ENCODE measurements around the gene AFF1.
"Not testable (repeated sequence)": the region's sequence is repeated elsewhere in the genome, so short reads cannot be mapped to it uniquely, and the experiment has no call there.

Gene AFF1

DNA sequence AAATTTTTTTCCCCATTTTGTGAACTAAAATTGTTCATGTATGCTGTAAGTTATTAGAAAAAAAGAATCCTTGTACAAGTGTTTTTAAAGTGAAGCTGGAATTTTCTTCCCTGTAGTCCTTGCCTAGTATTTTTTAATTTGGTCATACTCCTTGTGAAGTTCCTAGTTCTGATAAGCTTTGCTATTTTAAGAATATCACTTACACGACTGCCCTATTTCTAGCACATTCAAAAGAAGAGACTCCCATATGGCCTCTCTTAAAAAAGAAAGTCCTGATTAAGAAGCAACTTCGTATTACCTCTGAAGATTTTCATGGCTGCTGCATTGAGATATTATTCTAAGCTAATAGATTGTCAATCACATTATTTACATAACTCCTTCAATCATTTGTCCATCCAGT is 198.4 kb downstream of the AFF1 start:
- no peak for DNase-seq (ENCODE audit: low spot score)
- FAIRE-seq = no peak

DNA sequence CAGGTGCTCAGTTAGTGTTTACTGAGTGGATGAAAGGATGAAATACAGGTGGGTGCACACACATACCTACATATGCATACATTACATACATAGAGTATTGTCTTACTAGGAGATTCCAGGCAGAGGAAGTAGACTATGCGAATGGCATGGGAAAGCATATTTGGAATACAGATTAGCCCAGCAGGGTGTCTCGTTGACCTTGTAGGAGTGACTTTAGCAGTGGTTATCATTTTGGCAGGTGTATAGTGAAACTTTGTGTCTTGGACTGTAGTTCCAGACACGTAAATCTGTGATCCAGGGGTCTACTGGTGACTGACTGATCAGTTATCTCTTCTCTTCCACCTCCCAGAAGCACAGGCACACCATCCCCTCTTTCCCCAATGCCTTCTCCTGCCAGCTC is 199.3 kb downstream of the AFF1 start:
- FAIRE-seq (no peak), DNase-seq (ENCODE audit: low spot score) (no peak)

DNA sequence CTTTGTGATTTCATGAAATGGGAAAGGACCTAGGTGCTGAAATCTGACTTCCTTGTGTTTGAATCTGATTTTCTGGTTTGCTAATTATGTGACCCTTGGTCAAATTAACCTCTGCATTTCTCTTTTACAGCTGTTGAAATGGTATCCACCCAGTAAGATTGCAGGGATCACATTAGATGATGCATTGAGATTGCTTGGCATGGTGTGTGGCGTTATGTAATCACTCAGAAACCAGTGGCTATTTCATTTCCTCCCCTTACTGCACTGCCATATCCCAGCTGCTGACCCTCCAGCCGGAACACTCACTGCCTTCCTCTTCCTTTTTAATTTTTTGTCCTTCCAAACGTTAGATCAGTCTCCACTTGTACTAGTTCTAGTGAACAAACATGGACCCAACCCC is 206.6 kb downstream of the AFF1 start:
- FAIRE-seq = no peak

GRCh38 chr4:87144356-87144755 is 209.5 kb downstream of the AFF1 start:
- DNase-seq (ENCODE audit: low spot score) (no peak), FAIRE-seq (no peak)

More for the DNA sequence above, 206.6 kb downstream of the AFF1 start:
- no peak for DNase-seq (ENCODE audit: low spot score)

DNA sequence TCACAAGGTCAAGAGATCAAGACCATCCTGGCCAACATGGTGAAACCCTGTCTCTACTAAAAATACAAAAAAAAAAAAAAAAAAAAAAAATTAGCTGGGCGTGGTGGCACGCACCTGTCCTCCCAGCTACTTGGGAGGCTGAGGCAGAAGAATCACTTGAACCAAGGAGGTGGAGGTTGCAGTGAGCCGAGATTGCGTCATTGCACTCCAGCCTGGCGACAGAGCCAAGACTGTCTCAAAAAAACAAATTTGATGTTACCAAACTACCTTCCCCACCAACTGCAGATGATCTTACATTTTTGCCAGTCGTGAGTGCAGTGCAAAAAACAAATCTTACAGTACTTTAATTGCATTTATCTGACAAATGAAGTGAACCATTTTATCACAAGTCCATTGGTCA is 211.1 kb downstream of the AFF1 start:
- FAIRE-seq; DNase-seq (ENCODE audit: low spot score): not testable (repeated sequence)

DNA sequence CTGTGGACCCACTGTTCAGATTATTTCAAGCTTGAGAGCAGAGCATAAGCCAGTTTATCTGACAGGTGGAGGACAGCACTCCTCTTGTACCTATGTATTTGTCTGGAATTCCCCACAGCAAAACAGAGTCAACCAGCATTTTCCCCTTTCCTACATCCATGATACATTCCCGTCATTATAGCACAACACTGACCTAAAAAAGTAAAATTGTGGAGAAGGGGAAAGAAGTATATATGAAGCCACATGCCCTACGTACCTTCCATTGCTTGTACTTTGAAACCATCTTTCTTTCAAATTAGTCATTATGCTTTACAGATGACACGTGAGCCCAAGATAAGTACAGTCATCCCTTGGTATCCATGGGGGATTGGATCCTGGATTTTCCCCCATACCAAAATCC is 212.3 kb downstream of the AFF1 start:
- FAIRE-seq = no peak
- no peak for DNase-seq (ENCODE audit: low spot score)

DNA sequence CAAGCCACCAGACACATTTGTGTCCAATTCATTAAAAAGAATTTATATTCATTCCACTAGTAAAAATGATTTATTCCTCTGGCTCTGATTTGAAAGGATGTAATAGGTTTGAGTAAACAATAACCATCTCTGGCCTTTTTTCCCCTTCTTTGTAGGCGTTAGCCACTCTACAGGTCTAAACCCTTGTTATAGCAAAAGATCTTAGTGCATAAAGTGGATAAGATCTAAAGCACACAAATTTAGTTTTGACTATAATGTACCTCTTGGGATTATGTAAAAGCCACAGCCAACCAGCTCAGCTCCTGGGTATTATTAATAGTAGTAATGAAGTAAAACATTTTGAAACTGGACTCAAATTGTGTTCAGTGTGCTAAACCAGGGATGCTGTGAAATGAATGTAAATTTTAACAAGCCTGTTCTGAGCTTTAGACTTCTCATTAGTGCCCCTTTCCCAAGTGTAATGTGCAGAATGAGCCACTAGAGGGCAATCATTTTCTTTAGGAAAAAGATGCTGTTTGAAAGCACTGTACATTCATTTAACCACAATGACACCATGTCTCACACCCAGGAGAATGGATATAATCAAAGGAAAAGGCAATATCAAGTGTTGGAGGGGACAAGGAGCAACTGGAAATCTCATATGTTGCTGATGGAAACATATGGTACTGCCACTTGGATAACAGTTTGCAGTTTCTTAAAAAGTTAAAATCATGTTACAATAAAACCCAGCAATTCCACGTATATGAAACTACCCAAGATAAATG is 215.9 kb downstream of the AFF1 start:
- peak; percentile 48 for FAIRE-seq

DNA sequence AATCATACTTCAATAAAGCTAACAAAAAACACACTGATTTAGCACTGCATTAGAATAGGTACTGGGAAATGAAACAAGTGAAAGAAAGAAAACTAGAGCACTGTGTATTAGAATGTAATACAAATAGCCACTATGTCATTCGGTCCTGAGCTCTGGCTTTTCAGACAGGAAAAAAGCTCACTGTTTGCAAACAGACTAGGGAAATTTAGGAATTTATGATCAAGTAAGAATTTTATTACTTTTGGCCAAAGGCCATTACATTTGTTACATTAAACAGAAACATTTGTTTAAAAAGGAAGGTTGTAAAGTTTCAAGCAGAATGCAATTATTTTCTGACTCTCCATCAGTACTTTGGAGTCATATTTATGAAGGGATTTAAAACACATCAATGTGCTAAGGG is 216.9 kb downstream of the AFF1 start:
- FAIRE-seq (no peak), DNase-seq (ENCODE audit: low spot score) (no peak)

More for the DNA sequence above, 215.9 kb downstream of the AFF1 start:
- peak; percentile 46 for DNase-seq (ENCODE audit: low spot score)

GRCh38 chr4:87152310-87153041 is 217.7 kb downstream of the AFF1 start:
- DNase-seq (ENCODE audit: low spot score) (no peak), FAIRE-seq (peak; percentile 37)

DNA sequence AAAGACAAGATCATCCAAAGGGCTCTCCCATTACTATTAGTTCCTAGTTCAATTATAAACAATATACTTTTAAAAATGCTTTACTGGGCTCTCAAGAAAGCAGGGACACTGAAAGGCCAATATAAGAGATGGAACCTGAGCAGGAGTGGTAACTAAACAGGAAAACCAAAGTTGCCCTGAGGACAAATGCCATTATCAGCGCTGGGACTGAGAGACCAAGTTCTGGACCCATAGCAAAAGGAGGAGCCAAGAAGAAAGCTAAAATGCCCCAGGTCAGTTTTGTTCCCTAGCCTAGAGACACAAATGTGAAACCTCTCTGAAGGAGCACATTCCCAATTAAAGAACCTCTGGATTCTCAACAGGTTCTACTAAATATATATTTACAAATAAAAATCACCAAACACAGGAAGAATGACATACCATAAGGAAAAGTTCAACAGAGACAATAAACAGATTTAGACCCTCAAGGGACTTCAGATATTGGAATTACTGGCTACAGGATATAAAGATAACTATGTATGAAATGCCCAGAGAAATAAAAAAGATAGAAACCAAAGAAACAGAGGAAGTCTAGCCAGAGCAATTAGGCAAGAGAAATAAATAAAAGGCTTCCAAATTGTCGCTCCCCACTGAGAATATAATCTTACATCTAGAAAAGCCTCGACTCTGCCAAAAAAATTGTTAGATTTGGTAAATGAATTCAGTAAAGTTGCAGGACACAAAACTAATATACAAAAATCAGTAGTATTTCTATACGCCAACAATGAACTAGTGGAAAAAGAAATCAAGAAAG is 218.5 kb downstream of the AFF1 start:
- no peak for FAIRE-seq

DNA sequence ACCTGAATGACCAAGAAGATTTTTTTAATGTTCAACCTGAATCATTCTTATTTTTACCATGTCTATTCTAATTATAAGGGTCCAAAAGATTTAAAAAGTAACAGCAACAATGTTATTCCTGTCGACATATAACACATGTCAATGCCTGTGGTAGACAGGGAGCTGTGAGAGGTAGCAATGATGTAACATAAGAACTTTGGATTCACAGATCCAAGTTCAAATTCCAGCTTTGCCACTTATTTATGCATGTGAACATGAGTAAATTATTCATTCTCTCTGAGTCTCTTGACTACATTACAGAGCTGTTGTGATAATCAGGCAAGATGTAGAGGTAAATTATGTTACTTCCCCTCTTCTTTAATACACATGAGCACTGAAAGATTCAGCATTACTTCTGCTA is 231.1 kb downstream of the AFF1 start:
- FAIRE-seq (no peak), DNase-seq (ENCODE audit: low spot score) (no peak)

More for the DNA sequence above, 218.5 kb downstream of the AFF1 start:
- no peak for DNase-seq (ENCODE audit: low spot score)

DNA sequence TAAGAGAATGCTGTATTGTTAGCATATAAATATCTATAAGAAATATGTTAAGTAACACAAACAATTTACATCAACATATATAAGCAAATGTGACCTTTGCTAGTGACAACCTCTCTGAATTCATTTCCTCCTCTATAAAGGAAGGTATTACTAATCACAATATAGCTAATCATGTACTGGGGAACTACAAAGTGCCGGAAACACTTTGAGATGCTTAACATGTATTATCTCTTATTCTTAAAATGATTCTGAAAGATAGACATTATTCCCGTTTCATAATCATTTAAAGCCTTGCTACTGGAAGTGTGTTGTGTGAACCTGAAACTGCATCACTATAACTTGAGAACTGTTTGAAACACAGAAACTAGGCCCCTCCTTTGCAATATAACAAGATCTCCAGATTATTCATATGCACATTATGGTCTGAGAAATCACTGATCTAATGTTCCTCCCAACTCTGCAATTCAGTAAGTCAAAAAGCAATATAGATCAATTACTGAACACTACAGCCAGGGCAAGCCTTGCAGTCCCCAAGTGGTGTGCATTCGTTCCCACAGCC is 231.6 kb downstream of the AFF1 start:
- FAIRE-seq (no peak), DNase-seq (ENCODE audit: low spot score) (no peak)

DNA sequence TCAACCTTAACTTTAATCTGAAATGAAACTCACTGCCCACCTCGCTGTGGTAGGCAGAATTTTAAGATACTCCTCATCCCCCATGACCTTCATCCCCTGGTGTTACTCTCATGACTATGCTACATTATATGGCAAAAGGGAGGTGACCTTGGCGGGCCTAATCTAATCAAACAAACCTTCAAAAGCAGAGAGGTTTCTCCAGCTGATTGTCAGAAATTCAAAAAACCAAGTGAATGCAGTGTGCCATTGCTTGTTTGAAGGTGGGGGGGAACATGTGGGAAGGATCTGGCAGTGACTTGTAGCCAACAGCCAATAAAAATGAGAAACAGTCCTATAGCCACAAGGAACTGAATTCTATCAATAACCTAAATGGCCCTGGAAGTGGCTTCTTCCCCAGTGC is 237.1 kb downstream of the AFF1 start:
- FAIRE-seq (no peak), DNase-seq (ENCODE audit: low spot score) (no peak)

- FAIRE-seq (no peak), DNase-seq (ENCODE audit: low spot score) (no peak)
Observed at GRCh38 chr4:87174672-87175071, 239.9 kb downstream of the AFF1 start.

- no peak for DNase-seq (ENCODE audit: low spot score)
- FAIRE-seq = no peak
Observed at GRCh38 chr4:87179751-87180150, 244.9 kb downstream of the AFF1 start.

DNA sequence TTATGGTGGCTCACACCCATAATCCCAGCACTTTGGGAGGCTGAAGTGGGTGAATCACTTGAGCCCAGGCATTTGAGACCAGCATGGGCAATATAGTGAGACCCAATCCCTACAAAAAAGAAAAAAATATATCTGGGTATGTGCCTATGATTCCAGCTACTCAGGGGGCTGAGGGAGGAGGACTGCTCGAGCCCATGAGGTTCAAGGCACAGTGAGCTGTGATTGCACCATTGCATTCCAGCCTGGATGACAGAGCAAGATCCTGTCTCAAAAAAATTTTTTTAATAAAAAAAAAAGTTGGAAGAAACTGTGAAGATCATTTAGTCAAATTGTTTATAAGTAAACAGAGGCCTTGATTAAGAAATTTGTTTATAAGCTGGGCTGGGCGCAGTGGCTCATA is 246.0 kb downstream of the AFF1 start:
- DNase-seq (ENCODE audit: low spot score) = no peak
- FAIRE-seq = no peak

DNA sequence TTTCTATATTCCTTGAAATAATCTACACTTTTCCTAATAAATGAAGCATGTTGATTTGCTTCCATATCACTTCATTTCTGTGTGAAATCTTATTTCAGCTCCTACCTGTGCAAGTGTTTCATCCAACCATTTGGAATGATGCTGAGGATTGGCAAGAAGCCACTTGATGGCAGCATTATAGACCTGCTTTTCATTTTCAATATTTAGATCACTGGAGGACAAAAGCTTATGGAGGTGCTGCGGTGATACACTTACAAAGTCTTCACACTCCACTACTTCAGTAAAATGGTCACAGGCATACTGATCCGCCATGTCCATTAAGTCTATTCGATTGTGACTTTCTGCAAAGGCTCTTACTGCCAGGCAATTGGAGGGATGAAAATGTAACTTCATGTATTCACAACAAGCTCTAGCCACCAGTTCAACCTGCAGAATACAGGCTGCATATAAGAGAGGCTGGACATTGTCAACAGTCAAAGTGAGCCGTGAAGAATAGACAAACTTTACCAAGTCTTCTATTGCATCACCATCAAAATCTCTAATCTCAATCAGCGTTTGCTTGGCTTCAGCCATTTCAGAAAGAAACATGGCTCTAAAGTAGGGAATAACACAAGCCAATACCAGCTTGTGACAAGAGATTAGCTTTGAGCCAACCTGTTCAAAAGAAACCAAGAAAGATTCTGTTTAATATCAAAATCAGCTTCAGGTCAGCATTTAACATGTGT is 250.5 kb downstream of the AFF1 start:
- DNase-seq (ENCODE audit: low spot score) (no peak), FAIRE-seq (no peak)

- no peak for DNase-seq (ENCODE audit: low spot score)
- no peak for FAIRE-seq
Observed at GRCh38 chr4:87188048-87188447, 253.2 kb downstream of the AFF1 start.

GRCh38 chr4:87188932-87189331 is 254.1 kb downstream of the AFF1 start:
- DNase-seq (ENCODE audit: low spot score) (no peak), FAIRE-seq (no peak)

Measured in urothelium cell line (cell line).